ENCODE data around the gene MRI1. TPM values are rescaled to one million over a fixed set of nuclear protein-coding genes. Genes with fewer than 3 reads are reported as not detected.
A peak's percentile ranks its signal among the peaks of the same experiment; 100 is the strongest.
"Not testable (repeated sequence)": the region's sequence is repeated elsewhere in the genome, so short reads cannot be mapped to it uniquely, and the experiment has no call there.

MRI1 gene
- 13.0 TPM for polyA plus RNA-seq (2013, experiment 1 of 2; ENCODE audit: insufficient read length)
- 11.4 TPM for polyA plus RNA-seq (2013, experiment 2 of 2; ENCODE audit: insufficient read length)

GRCh38 chr19:13764101-13764807, at the start of gene MRI1:
TSS of gene MRI1 (plus strand) at chr19:13764522. CDS start at chr19:13764589, 67 bp downstream.
- DNase-seq = peak; percentile 49

GRCh38 chr19:13717194-13717643, 47.1 kb upstream of the MRI1 start:
- no peak for DNase-seq

- peak; percentile 82 for DNase-seq
Measured at GRCh38 chr19:13718733-13719132, 45.6 kb upstream of the MRI1 start.

GRCh38 chr19:13722146-13722545, 42.2 kb upstream of the MRI1 start:
- DNase-seq = no peak

GRCh38 chr19:13723206-13723605, 41.1 kb upstream of the MRI1 start:
- no peak for DNase-seq

GRCh38 chr19:13726323-13726722, 38.0 kb upstream of the MRI1 start:
- no peak for DNase-seq

GRCh38 chr19:13727798-13728197, 36.5 kb upstream of the MRI1 start:
- peak; percentile 56 for DNase-seq

- peak; percentile 50 for DNase-seq
Measured at GRCh38 chr19:13729859-13730258, 34.5 kb upstream of the MRI1 start.

- DNase-seq = peak; percentile 97
Measured at GRCh38 chr19:13731147-13731964, 33.0 kb upstream of the MRI1 start.

- no peak for DNase-seq
Measured at GRCh38 chr19:13732337-13732736, 32.0 kb upstream of the MRI1 start.

- DNase-seq = no peak
Measured at GRCh38 chr19:13734751-13735150, 29.6 kb upstream of the MRI1 start.

GRCh38 chr19:13738073-13738472, 26.2 kb upstream of the MRI1 start:
- no peak for DNase-seq

- no peak for DNase-seq
Measured at GRCh38 chr19:13741893-13742292, 22.4 kb upstream of the MRI1 start.

GRCh38 chr19:13742756-13743155, 21.6 kb upstream of the MRI1 start:
- no peak for DNase-seq

- DNase-seq = no peak
Measured at GRCh38 chr19:13744174-13744573, 20.1 kb upstream of the MRI1 start.

- no peak for DNase-seq
Measured at GRCh38 chr19:13747098-13747453, 17.2 kb upstream of the MRI1 start.

- DNase-seq = peak; percentile 15
Measured at GRCh38 chr19:13748169-13748828, 16.0 kb upstream of the MRI1 start.

- DNase-seq = no peak
Measured at GRCh38 chr19:13751436-13751835, 12.9 kb upstream of the MRI1 start.

GRCh38 chr19:13753622-13754021, 10.7 kb upstream of the MRI1 start:
- not testable (repeated sequence) for DNase-seq

- DNase-seq = no peak
Measured at GRCh38 chr19:13756210-13756609, 8.1 kb upstream of the MRI1 start.

GRCh38 chr19:13757805-13758772, 6.2 kb upstream of the MRI1 start:
- DNase-seq = no peak

- DNase-seq = no peak
Measured at GRCh38 chr19:13758795-13759194, 5.5 kb upstream of the MRI1 start.

All from fibroblast of skin of back (primary cell).